Measurements from ENCODE around the gene TMEM156. TPM values are rescaled to one million over a fixed set of nuclear protein-coding genes. Genes with fewer than 3 reads are reported as not detected.

TMEM156 gene
- polyA plus RNA-seq, 1 of the 3 experiments (the other 2 are of a cell fraction) = 0.13 TPM

DNA sequence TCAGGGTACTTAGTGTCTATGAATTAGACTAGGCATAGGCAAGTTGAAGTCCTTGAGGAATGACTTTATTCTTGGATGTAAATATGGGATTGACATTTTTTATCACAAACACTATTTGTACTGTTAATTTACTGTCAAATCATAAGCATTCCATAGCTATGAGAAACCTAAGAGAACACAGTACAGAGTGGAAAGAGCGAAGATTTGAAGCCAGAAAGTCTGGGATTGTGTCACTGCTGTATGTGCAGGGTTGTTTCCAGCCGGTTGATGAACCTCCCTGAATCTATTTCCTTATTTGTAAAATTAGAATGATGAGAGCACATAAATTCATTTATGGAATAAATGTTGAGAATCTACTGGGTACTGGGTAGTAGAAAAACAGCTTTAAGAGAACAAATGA, 15.5 kb upstream of the TMEM156 start:
- H3K4me2 ChIP-seq = no peak overlapping the region; the same call in 1 of the 2 replicates
- peaks cover 3% of the 10 kb centered on the region; the same call in 1 of the 2 replicates for H4K20me1 ChIP-seq (ENCODE audit: insufficient read depth)
- no peak overlapping the region for H3K9ac ChIP-seq
- no peak overlapping the region for H2AFZ ChIP-seq (ENCODE audit: low read depth)
- peaks cover 0 to 5% of the 10 kb centered on the region in 2 experiments for H3K36me3 ChIP-seq (replicated peaks in 1 of 2; ENCODE audit: control insufficient read depth in 1 of 2, insufficient read depth in 2 of 2, low read length in 1 of 2)
- peaks cover 15% of the 10 kb centered on the region for H3F3A ChIP-seq (replicated peaks; ENCODE audit: insufficient read depth)
- POLR2A ChIA-PET = no interaction called here
- no peak for DNase-seq
- 77% methylated on average over 2 of the region's 2 CpGs for WGBS (ENCODE audit: low lambda C conversion rate)
- peaks cover 8 to 23% of the 10 kb centered on the region in 2 experiments; a peak in 2 of 4 replicates for H3K4me1 ChIP-seq (ENCODE audit: control insufficient read depth in 1 of 2, insufficient read depth in 2 of 2, low read depth in 1 of 2, low read length in 1 of 2)
- TF ChIP-seq GABPA (IDR thresholded peaks at IDR 0.05; ENCODE audit: low read depth) (no peak), EZH2phosphoT487 (IDR thresholded peaks at IDR 0.05; ENCODE audit: borderline replicate concordance, low read depth) (no peak), ZBTB33 (IDR thresholded peaks at IDR 0.05; ENCODE audit: borderline replicate concordance, low read depth) (no peak), MEF2A (IDR thresholded peaks at IDR 0.05; ENCODE audit: borderline replicate concordance, low read depth) (no peak), TCF12 (IDR thresholded peaks at IDR 0.05) (no peak), SIN3A (IDR thresholded peaks at IDR 0.05; ENCODE audit: borderline replicate concordance, low read depth, low read length) (no peak), FOSL2 (IDR thresholded peaks at IDR 0.05; ENCODE audit: borderline replicate concordance, low read depth) (no peak), USF1 (IDR thresholded peaks at IDR 0.05; ENCODE audit: borderline replicate concordance, low read depth) (no peak)
- TF ChIP-seq, protein P1, sequence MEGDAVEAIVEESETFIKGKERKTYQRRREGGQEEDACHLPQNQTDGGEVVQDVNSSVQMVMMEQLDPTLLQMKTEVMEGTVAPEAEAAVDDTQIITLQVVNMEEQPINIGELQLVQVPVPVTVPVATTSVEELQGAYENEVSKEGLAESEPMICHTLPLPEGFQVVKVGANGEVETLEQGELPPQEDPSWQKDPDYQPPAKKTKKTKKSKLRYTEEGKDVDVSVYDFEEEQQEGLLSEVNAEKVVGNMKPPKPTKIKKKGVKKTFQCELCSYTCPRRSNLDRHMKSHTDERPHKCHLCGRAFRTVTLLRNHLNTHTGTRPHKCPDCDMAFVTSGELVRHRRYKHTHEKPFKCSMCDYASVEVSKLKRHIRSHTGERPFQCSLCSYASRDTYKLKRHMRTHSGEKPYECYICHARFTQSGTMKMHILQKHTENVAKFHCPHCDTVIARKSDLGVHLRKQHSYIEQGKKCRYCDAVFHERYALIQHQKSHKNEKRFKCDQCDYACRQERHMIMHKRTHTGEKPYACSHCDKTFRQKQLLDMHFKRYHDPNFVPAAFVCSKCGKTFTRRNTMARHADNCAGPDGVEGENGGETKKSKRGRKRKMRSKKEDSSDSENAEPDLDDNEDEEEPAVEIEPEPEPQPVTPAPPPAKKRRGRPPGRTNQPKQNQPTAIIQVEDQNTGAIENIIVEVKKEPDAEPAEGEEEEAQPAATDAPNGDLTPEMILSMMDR (IDR thresholded peaks at IDR 0.05) = no peak
- H3K27ac ChIP-seq (ENCODE audit: low read depth in 2 of 2, low read length in 1 of 2) = no peak overlapping the region
- no peak overlapping the region for H3K4me3 ChIP-seq (ENCODE audit: low read depth in 2 of 2, low read length in 1 of 2)
- no peaks in the 10 kb centered on the region for H3K9me3 ChIP-seq
- H3K27me3 ChIP-seq (ENCODE audit: insufficient read depth) = no peaks in the 10 kb centered on the region
- no peaks in the 10 kb centered on the region for H3K9me2 ChIP-seq
- peaks cover 68% of the 10 kb centered on the region for H3K79me2 ChIP-seq (ENCODE audit: insufficient read depth)
- CTCF ChIA-PET = no interaction called here

DNA sequence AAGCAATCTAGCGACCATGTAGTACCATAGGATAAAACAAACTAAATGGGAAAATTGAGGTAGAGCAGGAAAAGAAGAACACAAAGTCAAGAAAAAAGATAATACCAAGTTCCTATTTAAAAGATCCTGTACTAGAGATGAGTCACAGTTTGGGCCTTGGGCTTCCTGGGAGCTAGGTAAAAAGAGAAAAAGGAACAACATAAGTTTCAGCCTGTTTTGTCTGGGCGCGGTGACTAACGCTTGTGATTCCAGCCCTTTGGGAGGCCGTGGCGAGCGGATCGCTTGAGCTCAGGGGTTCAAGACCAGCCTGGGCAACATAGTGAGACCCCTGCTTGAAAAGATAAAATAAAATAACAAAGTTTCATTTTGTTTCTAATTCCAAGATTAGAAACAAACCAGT, 14.0 kb upstream of the TMEM156 start:
- peak overlapping the region; percentile 72 for H3K4me2 ChIP-seq
- H2AFZ ChIP-seq (ENCODE audit: low read depth) = no peak overlapping the region
- no peaks in the 10 kb centered on the region for H3K9me2 ChIP-seq
- TF ChIP-seq NFIC (IDR thresholded peaks at IDR 0.05; ENCODE audit: borderline replicate concordance) (no peak), FOSL2 (IDR thresholded peaks at IDR 0.05; ENCODE audit: borderline replicate concordance, low read depth) (0 out of 2 replicates have a peak, but pooled peaks have one; percentile 5)
- no peaks in the 10 kb centered on the region for H3K9me3 ChIP-seq
- H3K4me1 ChIP-seq (ENCODE audit: control insufficient read depth in 1 of 2, insufficient read depth in 2 of 2, low read depth in 1 of 2, low read length in 1 of 2) = peaks cover 6 to 23% of the 10 kb centered on the region in 2 experiments; a peak in 2 of 4 replicates
- H3K79me2 ChIP-seq (ENCODE audit: insufficient read depth) = peaks cover 55% of the 10 kb centered on the region
- CTCF ChIA-PET = interaction anchor here (1.3 to 2.4 kb wide), 4 partner anchors 9 to 143 kb away, joined by 4 to 8 read pairs (median 7); no protein-coding TSS in a partner anchor
- H3K9ac ChIP-seq = peak overlapping the region; percentile 82; the same call in 1 of the 2 replicates
- H3K27me3 ChIP-seq (ENCODE audit: insufficient read depth) = no peaks in the 10 kb centered on the region
- H4K20me1 ChIP-seq (ENCODE audit: insufficient read depth) = peaks cover 3% of the 10 kb centered on the region; the same call in 1 of the 2 replicates
- peaks cover 22% of the 10 kb centered on the region for H3F3A ChIP-seq (replicated peaks; ENCODE audit: insufficient read depth)
- DNase-seq = no peak
- WGBS (ENCODE audit: low lambda C conversion rate) = 58% methylated on average over 8 of the region's 8 CpGs
- peaks cover 0 to 5% of the 10 kb centered on the region in 2 experiments for H3K36me3 ChIP-seq (replicated peaks in 1 of 2; ENCODE audit: control insufficient read depth in 1 of 2, insufficient read depth in 2 of 2, low read length in 1 of 2)
- H3K4me3 ChIP-seq (ENCODE audit: low read depth in 2 of 2, low read length in 1 of 2) = peak overlapping the region; percentile 64 to 82; a peak in 3 of 4 replicates
- POLR2A ChIA-PET = no interaction called here
- H3K27ac ChIP-seq (ENCODE audit: low read depth in 2 of 2, low read length in 1 of 2) = peak overlapping the region in 1 of 2 experiments; percentile 67; a peak in 2 of 4 replicates
